ENCODE measurements around the gene CDC23. TPM values are rescaled to one million over a fixed set of nuclear protein-coding genes. Genes with fewer than 3 reads are reported as not detected.

Gene CDC23
- total and polyA plus RNA-seq, 2 of the 8 experiments (the other 6 are each of a cell fraction or from before 2014, with no cell fraction given) = 32.6 to 45.7 TPM

DNA sequence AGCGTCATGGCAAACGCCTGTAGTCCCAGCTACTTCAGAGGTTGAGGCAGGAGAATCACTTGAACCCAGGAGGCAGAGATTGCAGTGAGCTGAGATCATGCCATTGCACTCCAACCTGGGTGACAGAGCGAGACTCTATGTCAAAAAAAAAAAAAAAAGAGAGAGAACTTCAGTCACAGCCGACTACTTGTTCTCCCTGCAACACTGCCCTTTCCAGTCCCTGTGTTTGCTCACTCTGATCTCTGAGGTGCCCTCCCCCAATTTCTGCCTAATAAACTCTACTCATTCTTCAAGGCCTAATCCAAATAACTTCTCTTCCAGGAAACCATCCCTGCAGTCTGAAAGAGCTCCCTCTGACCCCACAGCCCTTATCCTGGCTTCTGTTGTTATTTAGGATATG, 33.2 kb upstream of the CDC23 start (continued):
- TF ChIP-seq, protein P1, sequence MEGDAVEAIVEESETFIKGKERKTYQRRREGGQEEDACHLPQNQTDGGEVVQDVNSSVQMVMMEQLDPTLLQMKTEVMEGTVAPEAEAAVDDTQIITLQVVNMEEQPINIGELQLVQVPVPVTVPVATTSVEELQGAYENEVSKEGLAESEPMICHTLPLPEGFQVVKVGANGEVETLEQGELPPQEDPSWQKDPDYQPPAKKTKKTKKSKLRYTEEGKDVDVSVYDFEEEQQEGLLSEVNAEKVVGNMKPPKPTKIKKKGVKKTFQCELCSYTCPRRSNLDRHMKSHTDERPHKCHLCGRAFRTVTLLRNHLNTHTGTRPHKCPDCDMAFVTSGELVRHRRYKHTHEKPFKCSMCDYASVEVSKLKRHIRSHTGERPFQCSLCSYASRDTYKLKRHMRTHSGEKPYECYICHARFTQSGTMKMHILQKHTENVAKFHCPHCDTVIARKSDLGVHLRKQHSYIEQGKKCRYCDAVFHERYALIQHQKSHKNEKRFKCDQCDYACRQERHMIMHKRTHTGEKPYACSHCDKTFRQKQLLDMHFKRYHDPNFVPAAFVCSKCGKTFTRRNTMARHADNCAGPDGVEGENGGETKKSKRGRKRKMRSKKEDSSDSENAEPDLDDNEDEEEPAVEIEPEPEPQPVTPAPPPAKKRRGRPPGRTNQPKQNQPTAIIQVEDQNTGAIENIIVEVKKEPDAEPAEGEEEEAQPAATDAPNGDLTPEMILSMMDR (IDR thresholded peaks at IDR 0.05; ENCODE audit: control extremely low read depth in 1 of 3, insufficient read depth in 1 of 3, low read depth in 1 of 3, low read length in 3 of 3) = no peak
- TF ChIP-seq RNF2 (IDR thresholded peaks at IDR 0.05; ENCODE audit: borderline replicate concordance, low read depth, low read length, missing control alignments, poor library complexity, severe bottlenecking) (no peak), EP300 (IDR thresholded peaks at IDR 0.05; ENCODE audit: borderline replicate concordance in 1 of 2, low read depth in 2 of 2, low read length in 2 of 2) (no peak), CREB1 (IDR thresholded peaks at IDR 0.05) (no peak)
